ENCODE measurements around the gene PLA2G4A.

Gene PLA2G4A

DNA sequence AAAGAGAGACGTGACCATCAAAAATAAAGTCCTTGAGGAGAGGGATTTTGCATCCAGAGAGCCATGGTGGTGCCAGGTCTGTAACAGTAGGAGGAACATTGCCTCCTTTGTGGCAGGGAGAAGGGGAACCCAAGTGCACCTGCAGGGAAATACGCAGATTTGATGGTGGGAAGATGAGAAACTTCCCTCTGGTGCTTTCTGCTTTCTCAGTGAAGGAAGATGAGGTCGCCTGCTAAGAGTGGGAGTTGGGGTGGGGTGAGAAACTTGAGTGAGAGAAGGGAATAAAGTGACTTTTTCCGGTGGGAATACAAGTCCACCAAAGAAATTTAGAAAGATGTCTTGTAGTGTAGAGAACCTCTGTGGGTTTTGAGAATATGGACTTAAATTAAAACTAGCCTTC, 9.1 kb downstream of the PLA2G4A start:
- ChIA-PET CTCF (interaction anchor here (1.2 kb wide), 1 partner anchor 80 kb away, joined by 7 read pairs; no protein-coding TSS in a partner anchor), POLR2A (ENCODE audit: low non-redundant PET) (no interaction called here)
- DNase-seq (ENCODE audit: low spot score): no peak
- no peak overlapping the region for H3K27ac ChIP-seq
- TF ChIP-seq, protein P1, sequence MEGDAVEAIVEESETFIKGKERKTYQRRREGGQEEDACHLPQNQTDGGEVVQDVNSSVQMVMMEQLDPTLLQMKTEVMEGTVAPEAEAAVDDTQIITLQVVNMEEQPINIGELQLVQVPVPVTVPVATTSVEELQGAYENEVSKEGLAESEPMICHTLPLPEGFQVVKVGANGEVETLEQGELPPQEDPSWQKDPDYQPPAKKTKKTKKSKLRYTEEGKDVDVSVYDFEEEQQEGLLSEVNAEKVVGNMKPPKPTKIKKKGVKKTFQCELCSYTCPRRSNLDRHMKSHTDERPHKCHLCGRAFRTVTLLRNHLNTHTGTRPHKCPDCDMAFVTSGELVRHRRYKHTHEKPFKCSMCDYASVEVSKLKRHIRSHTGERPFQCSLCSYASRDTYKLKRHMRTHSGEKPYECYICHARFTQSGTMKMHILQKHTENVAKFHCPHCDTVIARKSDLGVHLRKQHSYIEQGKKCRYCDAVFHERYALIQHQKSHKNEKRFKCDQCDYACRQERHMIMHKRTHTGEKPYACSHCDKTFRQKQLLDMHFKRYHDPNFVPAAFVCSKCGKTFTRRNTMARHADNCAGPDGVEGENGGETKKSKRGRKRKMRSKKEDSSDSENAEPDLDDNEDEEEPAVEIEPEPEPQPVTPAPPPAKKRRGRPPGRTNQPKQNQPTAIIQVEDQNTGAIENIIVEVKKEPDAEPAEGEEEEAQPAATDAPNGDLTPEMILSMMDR (conservative IDR thresholded peaks at IDR 0.05; ENCODE audit: low read depth): no peak

DNA sequence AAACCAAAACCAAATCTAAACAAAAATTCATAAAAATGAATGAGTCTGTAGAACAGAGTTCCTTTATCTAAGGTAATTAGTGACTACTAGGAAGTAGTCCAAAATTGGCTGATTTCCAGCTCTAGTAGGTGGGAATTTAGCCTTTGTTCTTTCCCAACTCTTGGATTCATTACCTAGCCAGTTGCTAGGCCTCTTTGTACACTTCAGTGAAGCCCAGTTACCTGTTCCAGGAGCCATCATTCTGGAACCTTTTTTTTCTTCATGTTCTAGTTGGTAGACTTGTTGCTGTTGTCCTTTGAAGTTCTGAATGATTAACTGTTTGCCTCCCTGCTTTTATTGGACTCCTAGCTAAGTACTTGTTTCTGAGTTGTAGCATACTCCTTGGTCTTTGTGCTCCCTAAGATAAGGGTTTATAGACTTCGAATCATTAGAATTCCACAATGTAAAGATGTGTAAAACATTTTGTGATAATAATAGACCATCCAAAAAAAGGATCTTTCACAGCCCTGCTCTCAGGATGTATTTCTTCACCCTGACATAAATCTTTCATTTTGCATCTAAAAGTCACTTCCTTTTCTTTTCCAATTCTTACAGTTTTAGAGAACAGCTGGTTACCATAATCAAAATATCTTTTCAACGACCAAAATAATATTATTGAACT, 9.8 kb downstream of the PLA2G4A start:
- TF ChIP-seq, protein P1 (conservative IDR thresholded peaks at IDR 0.05; ENCODE audit: low read depth): no peak
- POLR2A ChIA-PET (ENCODE audit: low non-redundant PET): no interaction called here
- H3K27ac ChIP-seq: no peak overlapping the region
- CTCF ChIA-PET: interaction anchor here (1.2 kb wide), 1 partner anchor 79 kb away, joined by 7 read pairs; no protein-coding TSS in a partner anchor
- DNase-seq (ENCODE audit: low spot score): no peak

DNA sequence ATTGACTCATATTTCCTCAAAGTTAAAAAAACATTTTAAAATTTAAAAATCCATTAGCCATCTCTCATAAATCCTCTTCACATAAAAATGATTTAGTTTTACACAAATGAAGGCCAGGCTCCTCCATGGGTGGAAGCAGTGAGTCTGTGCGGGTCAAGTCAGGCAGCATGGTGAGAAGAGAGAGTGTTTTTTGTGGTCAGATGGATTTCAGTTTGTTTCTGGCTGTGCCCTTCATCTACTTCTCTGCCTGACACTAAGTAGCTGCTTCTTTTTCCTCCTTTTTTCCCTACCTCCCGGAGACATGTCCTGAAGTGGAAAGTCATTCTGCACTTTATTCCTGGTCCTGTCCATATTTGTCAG, 10.3 kb downstream of the PLA2G4A start:
- ChIA-PET POLR2A (ENCODE audit: low non-redundant PET) (no interaction called here), CTCF (no interaction called here)
- TF ChIP-seq, protein P1 (conservative IDR thresholded peaks at IDR 0.05; ENCODE audit: low read depth): no peak
- no peak for DNase-seq (ENCODE audit: low spot score)
- no peak overlapping the region for H3K27ac ChIP-seq

DNA sequence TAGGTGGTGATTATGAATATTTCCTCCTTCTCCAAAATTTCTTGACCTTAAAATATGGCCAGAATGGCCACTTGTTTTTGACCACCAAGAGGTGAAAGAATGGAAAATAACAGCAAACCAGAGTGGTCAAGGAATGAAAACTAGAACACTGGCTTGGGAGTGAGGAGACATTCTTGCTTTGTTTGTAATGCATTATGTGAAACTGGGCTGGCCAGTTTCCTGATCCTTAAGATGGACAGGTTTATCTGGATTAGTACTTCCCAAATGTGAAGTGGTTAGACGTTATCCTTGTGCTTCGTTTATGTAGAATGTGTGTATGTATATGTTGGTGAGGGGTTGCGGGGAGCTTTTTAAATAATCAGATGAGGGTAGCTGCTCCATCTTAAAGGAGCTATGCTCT, 12.8 kb downstream of the PLA2G4A start:
- DNase-seq (ENCODE audit: low spot score): no peak
- TF ChIP-seq, protein P1 (conservative IDR thresholded peaks at IDR 0.05; ENCODE audit: low read depth): no peak
- ChIA-PET POLR2A (ENCODE audit: low non-redundant PET) (no interaction called here), CTCF (no interaction called here)
- H3K27ac ChIP-seq: no peak overlapping the region

DNA sequence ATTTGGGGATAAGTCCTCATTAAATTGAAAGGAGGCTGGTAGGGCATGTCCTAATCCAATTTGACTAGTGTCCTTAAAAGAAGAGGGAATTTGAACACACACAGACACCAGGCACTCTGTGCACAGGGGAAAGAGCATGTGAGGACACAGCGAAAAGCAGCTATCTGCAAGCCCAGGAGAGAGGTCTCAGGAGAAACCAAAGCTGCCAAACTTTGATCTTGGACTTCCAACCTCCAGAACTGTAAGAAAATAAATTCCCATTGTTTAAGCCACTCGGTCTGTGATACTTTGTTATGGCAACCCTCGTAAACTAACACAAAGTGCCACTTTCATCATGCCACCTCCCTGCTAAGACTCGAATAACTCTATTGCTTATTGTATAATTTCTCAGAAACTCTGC, 13.8 kb downstream of the PLA2G4A start:
- ChIA-PET CTCF (no interaction called here), POLR2A (ENCODE audit: low non-redundant PET) (no interaction called here)
- no peak overlapping the region for H3K27ac ChIP-seq
- TF ChIP-seq, protein P1 (conservative IDR thresholded peaks at IDR 0.05; ENCODE audit: low read depth): no peak
- DNase-seq (ENCODE audit: low spot score): no peak

DNA sequence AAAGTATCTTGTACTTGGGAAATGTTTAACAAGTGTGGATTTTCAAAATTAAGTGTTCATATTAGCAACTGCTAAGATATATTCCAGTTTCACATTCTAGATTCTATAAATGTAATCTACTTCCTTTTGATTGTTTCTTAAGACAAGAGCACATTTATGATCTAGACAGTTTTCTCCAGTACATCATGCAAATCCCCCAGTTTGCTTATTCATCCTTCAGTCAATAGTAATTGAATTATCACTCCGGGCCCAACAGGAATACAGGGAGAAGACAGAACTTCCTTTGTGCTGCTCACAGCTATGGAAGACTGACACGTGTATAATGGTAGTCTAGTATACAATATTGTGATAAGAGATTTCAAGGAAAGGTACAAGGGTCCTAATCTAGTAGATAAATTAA, 14.5 kb downstream of the PLA2G4A start:
- ChIA-PET CTCF (no interaction called here), POLR2A (ENCODE audit: low non-redundant PET) (no interaction called here)
- TF ChIP-seq, protein P1 (conservative IDR thresholded peaks at IDR 0.05; ENCODE audit: low read depth): no peak
- DNase-seq (ENCODE audit: low spot score): no peak
- H3K27ac ChIP-seq: no peak overlapping the region
